CD4-positive, alpha-beta T cell treated with Interleukin-6 for 4 hours (primary cell): ENCODE data around the gene MVB12B.

Experiments
- DNase-seq: peaks from one replicate; pipeline ENCODE4 v3.0.0-alpha.2; 2020; ENCODE audit warnings: mixed read lengths

The MVB12B gene

DNA sequence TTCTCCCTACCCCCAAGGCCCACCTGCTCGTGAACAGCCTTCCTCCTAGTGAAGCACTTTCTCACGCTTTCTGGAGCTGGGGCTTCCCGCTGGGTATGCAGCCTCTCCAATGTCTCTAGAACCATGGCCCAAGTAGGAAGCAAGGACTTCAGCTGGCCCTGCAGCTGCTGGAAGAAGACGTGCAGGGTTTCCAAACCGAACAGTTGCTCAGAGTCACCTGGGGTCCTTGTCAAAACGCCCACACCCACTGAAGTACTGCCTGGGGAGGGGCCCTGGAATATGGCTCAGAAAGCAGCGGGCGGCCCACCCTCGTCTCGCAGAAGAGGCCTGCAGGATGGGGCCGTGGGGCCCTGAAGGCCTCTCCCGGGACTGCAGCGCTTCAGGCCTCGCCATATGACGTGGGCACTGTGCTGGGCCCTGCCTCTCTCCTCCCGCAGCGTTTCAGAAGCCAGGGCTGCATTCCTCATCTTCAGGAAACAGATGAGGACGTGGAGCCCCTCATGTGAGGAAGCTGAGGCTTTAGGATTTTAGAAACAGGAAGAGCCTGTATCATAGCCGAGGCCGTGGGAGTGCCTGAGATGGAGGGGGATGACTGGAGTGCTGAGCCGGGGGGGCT, 171.1 kb downstream of the MVB12B start:
- DNase-seq, result no peak

GRCh38 chr9:126498331-126498730, 171.7 kb downstream of the MVB12B start:
- no peak for DNase-seq

GRCh38 chr9:126499005-126499910, 172.6 kb downstream of the MVB12B start:
- peak; percentile 48 for DNase-seq

DNA sequence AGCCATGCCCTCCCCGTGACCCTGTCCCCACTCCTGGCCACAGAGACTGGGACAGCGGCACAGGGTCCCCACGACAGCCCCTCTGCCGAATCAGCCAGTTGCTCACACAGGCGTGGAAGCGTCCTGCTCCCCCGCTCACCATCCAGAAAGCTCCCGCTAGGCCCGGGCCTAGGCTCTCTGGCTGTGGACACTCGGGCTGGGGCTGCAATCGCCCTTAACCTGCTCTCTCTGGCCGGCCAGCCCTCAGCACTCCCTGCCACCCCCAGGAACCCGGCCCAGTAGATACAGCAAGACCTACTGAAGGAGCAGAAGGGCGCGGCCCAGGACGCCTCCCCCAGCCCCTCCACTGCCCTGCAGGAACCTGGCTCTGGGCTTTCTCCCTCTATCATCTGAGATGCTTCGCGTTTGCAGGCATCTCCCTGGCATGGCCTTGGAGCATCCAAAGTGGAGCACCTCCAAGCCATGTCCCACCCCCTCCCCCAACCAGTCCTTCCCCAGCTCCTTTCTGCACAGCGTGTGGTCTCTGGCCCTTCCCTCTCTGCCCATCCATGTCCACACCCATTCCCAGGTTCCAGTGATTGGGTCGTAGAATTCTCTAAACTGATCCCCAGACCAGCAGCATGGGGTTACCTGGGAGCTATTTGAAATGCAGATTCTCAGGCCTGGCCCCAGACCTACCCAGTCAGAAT, 173.4 kb downstream of the MVB12B start:
- no peak for DNase-seq

DNA sequence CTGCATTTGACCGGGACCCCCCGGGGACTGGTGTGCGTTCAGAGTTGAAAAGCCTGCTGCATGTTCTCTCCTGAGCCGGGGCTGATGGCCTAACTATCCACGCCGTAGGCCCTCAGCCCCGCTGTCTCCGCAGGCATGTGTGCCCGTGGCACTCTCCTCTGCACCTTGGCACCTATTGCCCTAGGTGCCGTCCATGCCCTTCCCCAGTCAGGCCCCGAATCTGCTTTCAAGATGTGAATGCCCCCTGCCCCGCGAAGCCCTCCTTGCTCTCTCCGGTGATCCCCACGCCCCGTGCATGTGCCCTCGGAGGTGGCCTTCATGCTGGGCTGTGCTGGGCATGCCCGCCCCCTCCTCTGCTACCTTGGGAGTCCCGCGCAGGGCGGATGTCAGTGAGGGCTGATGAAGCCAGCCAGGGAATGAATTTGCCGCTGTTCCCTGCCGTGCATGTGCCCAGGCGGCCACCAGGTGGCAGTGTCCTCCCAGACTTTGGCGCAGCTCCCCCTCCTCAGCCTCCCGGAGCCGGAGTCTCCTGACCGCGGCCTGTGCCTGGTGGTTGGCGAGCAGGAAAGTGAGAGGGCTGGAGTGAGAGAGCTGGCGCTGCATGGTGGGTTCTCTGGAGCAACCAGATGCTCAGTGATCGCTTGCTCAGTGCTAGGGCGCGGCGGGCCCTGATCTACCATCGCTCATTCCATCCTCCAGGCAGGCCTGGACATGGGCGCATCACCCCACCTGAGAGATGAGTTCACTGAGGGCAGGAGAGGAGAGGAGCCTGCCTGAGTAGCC, 174.2 kb downstream of the MVB12B start:
- peak; percentile 78 for DNase-seq

DNA sequence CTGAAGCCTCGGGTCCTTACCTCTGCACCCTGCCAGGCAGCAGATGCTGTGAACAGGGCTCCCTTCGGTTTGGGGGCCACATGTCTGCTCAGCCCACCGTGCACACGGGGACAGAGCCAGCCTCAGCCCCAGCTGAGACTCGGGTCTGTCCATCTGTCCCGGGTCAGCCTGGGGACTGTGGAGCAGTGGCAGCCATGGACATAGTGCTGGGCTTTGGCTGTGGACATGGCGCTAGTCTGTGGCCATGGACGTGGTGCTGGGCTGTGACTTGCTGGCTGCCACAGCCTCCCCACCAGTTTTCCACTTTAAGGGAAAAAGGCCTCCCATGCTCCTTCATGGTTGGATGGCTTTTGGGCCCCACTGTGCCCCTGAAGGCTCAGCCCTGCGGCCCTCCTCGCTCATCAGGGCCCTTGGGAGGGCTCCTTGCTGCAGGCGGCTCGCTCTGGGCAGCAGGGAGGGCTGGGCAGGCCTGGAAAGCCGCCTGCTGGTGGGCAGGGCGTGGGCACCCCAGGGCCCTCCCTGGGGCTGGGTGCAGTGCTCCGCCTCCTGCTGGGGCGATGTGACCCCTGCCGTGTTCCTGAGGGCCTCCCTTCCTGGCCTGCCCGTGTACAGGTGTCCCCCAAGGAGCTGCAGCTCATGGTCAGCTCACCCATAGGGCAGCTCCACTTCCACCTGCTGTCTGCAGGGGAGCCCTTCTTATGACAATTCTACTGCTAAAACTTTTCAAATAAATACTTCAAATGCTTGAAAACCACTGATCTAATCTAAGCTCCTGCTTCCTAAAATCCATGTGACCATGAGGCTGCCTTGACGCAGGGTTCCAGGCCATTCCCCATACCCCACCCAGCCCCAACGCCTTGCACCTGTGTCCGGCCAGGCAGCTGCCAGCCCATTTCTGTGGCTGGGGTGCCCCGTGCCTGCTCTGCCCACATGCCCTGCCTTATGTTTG, 175.0 kb downstream of the MVB12B start:
- no peak for DNase-seq

GRCh38 chr9:126502417-126503332, 176.0 kb downstream of the MVB12B start:
- no peak for DNase-seq

- no peak for DNase-seq
Observed at GRCh38 chr9:126503333-126504085, 176.9 kb downstream of the MVB12B start.

- DNase-seq, result no peak
Observed at GRCh38 chr9:126504086-126504976, 177.7 kb downstream of the MVB12B start.

DNA sequence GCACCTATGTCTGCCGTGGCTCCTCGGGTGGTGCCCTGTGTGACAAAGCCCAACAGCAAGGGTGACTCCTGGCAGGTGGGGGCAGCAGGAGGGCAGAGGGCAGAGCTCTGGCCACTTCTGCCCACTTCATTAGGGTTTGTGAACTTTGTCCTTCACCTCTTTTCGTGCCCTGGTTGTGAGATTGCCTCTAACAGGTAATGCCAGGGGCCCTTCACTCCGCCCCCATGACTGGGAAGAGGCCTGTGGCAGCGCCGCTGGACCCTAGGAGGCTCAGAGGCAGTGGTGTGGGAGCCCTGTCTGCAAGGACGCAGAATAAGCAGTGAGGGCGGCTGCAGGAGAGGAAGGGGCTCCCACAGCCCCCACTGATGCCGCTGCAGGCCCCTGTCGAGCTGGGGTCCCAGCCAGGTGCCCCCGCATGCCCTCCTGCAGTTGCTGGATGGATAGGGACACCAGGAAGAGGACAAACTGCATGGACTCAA, 178.4 kb downstream of the MVB12B start:
- DNase-seq, result no peak

- no peak for DNase-seq
Observed at GRCh38 chr9:126505697-126506346, 179.2 kb downstream of the MVB12B start.

- DNase-seq, result no peak
Observed at GRCh38 chr9:126506361-126507317, 180.0 kb downstream of the MVB12B start.

DNA sequence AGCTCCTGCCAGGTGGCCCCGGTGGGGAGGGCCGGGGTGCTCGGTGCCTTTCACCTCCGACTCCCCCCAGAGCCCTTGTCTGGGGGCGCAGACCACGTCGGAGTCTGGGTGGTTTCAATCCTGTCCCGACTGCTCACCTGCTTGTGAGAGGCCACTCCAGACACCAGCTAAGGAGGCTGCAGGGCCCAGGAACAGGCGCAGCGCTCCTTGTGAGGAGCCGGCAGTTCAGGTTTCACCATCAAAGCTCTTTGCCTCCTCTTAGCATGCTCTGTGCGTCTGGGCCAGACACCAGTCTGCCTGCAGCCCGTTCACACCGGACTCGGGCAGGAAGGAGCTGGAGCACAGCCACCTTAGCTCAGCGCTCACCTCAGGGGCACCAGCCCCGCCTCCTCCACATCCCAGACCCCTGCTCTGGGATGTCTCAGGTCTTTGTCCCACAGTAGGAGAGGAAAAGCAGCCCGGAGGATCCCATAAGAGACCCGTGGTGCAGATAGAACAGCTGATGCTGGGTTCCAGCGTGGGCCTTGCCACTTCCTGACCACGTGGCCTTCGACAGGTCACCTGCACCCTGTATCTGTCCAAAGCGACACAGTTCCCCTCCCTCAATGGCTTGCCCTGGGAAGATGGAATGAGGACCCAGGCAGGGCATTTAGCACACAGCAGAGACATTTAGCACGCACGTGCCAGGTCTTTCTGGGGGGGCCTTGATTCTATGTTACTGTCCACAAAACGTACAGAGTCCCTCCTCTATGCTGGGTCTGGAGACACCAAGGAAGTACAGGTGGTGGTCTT, 180.9 kb downstream of the MVB12B start:
- DNase-seq, result no peak

DNA sequence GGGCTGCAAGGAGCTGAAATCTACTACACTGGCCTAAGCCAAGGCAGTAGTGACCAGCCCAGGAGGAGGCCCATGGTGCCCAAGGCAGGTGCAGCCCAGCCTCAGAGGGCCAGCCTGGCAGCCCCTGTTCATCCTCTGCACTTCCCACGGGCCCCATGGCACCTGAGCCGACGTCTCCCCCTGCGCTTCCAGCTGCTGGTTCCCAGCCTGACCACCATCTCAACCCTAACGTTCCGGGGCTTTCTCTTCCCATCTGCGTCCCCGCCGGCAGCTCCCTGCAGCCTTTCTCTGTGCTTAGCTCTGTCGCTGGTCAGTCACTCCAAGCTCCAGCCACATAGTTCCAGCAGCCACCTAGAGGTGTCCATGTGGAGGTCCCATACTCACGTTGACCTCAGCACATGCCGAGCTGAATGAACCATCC, 181.6 kb downstream of the MVB12B start:
- DNase-seq, result no peak

- no peak for DNase-seq
Observed at GRCh38 chr9:126508928-126509327, 182.3 kb downstream of the MVB12B start.

- no peak for DNase-seq
Observed at GRCh38 chr9:126509718-126510117, 183.1 kb downstream of the MVB12B start.
